CD4-positive, alpha-beta memory T cell (primary cell): ENCODE measurements around the gene SNAP47. TPM values are rescaled to one million over a fixed set of nuclear protein-coding genes. Genes with fewer than 3 reads are reported as not detected.

ENCODE experiments used
- CTCF ChIA-PET: fragments of 350-600 bp; sonication (Branson Sonifier 250); formaldehyde crosslinking; loops from one replicate; lab custom pipeline; 2021; ENCODE audit warnings: inconsistent platforms; ENCODE audit not compliant: partially characterized antibody; lab: Charles Lee
- POLR2A ChIA-PET: fragments of 350-600 bp; sonication (Branson Sonifier 250); formaldehyde crosslinking; loops from one replicate; lab custom pipeline; 2021; ENCODE audit not compliant: partially characterized antibody; lab: Charles Lee
- DNase-seq, 5 donors: peaks; one replicate each; pipeline versions ENCODE4 v3.0.0 to v3.0.0-alpha.2; 2020 to 2022; ENCODE audit warnings: mixed read lengths in 1 of 5
- H3K27ac ChIP-seq: one replicate; pipeline ENCODE4 v1.7.0; 2013; ENCODE audit warnings: low read depth, low read length
- H3K27me3 ChIP-seq: 2 replicates; pipeline ENCODE4 v1.7.0; 2013; ENCODE audit warnings: mild to moderate bottlenecking, low read length, moderate library complexity; ENCODE audit not compliant: insufficient read depth
- H3K36me3 ChIP-seq: 2 replicates; pipeline ENCODE4 v1.7.0; 2013; ENCODE audit warnings: mild to moderate bottlenecking, low read length, moderate library complexity; ENCODE audit not compliant: insufficient read depth
- H3K4me1 ChIP-seq: 2 replicates; pipeline ENCODE4 v1.7.0; 2013; ENCODE audit warnings: mild to moderate bottlenecking, low read length, moderate library complexity; ENCODE audit not compliant: insufficient read depth
- H3K4me3 ChIP-seq, 2 donors: one replicate each; pipeline ENCODE4 v1.7.0; 2013; ENCODE audit warnings: low read length in 2 of 2, mild to moderate bottlenecking in 1 of 2
- H3K9me3 ChIP-seq, 2 donors: one replicate each; pipeline ENCODE4 v1.7.0; 2013; ENCODE audit warnings: low read length in 2 of 2, control low read depth in 1 of 2; ENCODE audit not compliant: control insufficient read depth in 1 of 2
- H3K27ac Mint-ChIP-seq, 7 donors: one replicate each; pipeline ENCODE4 v1.8.0; 2020 to 2021; ENCODE audit warnings: mixed read lengths in 7 of 7, mild to moderate bottlenecking in 6 of 7, inconsistent platforms in 3 of 7, moderate library complexity in 3 of 7
- H3K27me3 Mint-ChIP-seq, 2 donors: one replicate each; pipeline ENCODE4 v1.8.0; 2020 to 2021; ENCODE audit warnings: mixed read lengths in 2 of 2
- H3K36me3 Mint-ChIP-seq, 2 donors: one replicate each; pipeline ENCODE4 v1.8.0; 2020 to 2021; ENCODE audit warnings: mixed read lengths in 2 of 2, inconsistent platforms in 1 of 2, mild to moderate bottlenecking in 1 of 2
- H3K4me1 Mint-ChIP-seq, 4 donors: one replicate each; pipeline ENCODE4 v1.8.0; 2020 to 2021; ENCODE audit warnings: mixed read lengths in 4 of 4, mild to moderate bottlenecking in 1 of 4
- H3K4me3 Mint-ChIP-seq, 8 donors: one replicate each; pipeline ENCODE4 v1.8.0; 2020 to 2021; ENCODE audit warnings: mixed read lengths in 8 of 8, mild to moderate bottlenecking in 7 of 8, moderate library complexity in 6 of 8, inconsistent platforms in 3 of 8
- H3K9me3 Mint-ChIP-seq, 8 donors: one replicate each; pipeline ENCODE4 v1.8.0; 2020 to 2021; ENCODE audit warnings: mixed read lengths in 8 of 8, mild to moderate bottlenecking in 5 of 8, inconsistent platforms in 3 of 8, moderate library complexity in 1 of 8
- intact Hi-C: fragments of 100-400 bp; cut with micrococcal nuclease; formaldehyde crosslinking; loops from one replicate; pipeline ENCODE4 v1.15.1; 2023
- polyA plus RNA-seq, 2 donors: library from polyadenylated mRNA; unstranded; fragments of 300-500 nt; fragmentation: Illumina TruSeq; gene quantifications; one replicate each; pipeline ENCODE4 v1.2.3, GENCODE V29; 2021
- total RNA-seq, 2 experiments: library from RNA; stranded (reverse); gene quantifications; one replicate each; pipeline ENCODE4 v1.2.3, GENCODE V29; 2021

SNAP47 gene
- total and polyA plus RNA-seq, 4 experiments from 2014 or later: 27.0 to 53.6 (median 38.5) TPM

GRCh38 chr1:227749916-227750710, 14.9 kb downstream of the SNAP47 start:
- Histone ChIP-seq H3K27ac (no peak overlapping the region), H3K9me3 (no peaks in the 10 kb centered on the region), H3K36me3 (peaks cover 23% of the 10 kb centered on the region), H3K4me1 (peaks cover 48% of the 10 kb centered on the region), H3K4me3 (no peak overlapping the region), H3K27me3 (no peaks in the 10 kb centered on the region)
- Mint-ChIP-seq H3K27ac (peak overlapping the region in 6 of 7 donors; percentile 37 to 83 (median 72)), H3K4me1 (peaks cover 20 to 70% (median 40%) of the 10 kb centered on the region in 4 donors), H3K9me3 (no peaks in the 10 kb centered on the region), H3K4me3 (no peak overlapping the region), H3K27me3 (no peaks in the 10 kb centered on the region), H3K36me3 (peaks cover 15 to 35% of the 10 kb centered on the region in 2 donors)
- CTCF ChIA-PET: no interaction called here
- POLR2A ChIA-PET: no interaction called here
- DNase-seq: no peak
- intact Hi-C loops: no loop called here

- H3K36me3 Mint-ChIP-seq: peaks cover 28 to 43% of the 10 kb centered on the region in 2 donors
- Histone ChIP-seq H3K27ac (no peak overlapping the region), H3K9me3 (no peaks in the 10 kb centered on the region), H3K36me3 (peaks cover 15% of the 10 kb centered on the region), H3K4me3 (no peak overlapping the region), H3K4me1 (peaks cover 24% of the 10 kb centered on the region), H3K27me3 (no peaks in the 10 kb centered on the region)
- no peak overlapping the region for H3K4me3 Mint-ChIP-seq
- no peaks in the 10 kb centered on the region for H3K9me3 Mint-ChIP-seq
- ChIA-PET POLR2A (no interaction called here), CTCF (interaction anchor here (1.1 kb wide), 1 partner anchor 8 kb away, joined by 5 read pairs; no protein-coding TSS in a partner anchor)
- peak overlapping the region in 4 of 7 donors; percentile 7 to 73 (median 58) for H3K27ac Mint-ChIP-seq
- intact Hi-C loops: no loop called here
- no peaks in the 10 kb centered on the region for H3K27me3 Mint-ChIP-seq
- peaks cover 16 to 57% (median 31%) of the 10 kb centered on the region in 4 donors for H3K4me1 Mint-ChIP-seq
- DNase-seq: no peak
These were observed 18.9 kb downstream of the SNAP47 start for GRCh38 chr1:227753999-227754711.

DNA sequence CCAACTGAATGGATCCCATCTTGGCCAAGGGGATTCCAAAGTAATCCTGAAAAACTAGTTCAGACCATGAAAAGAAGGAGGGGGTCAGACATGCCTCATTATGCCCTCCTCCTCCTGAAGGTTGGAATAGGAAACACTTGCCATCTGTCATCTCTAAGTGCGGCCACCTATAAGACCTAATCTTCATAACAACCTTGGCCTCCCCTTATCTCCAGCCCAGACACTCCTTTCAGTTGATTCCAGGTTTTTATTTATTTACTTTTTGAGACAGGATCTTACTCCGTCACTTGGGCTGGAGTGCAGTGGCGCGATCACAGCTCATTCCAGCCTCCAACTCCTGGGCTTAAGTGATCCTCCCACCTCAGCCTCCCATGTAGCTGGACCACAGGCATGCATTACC, 19.7 kb downstream of the SNAP47 start:
- H3K4me3 ChIP-seq: no peak overlapping the region
- DNase-seq: no peak
- Mint-ChIP-seq H3K4me3 (no peak overlapping the region), H3K27ac (no peak overlapping the region), H3K4me1 (peaks cover 13 to 55% (median 27%) of the 10 kb centered on the region in 4 donors), H3K9me3 (no peaks in the 10 kb centered on the region), H3K27me3 (no peaks in the 10 kb centered on the region), H3K36me3 (peaks cover 30 to 44% of the 10 kb centered on the region in 2 donors)
- peaks cover 24% of the 10 kb centered on the region for H3K4me1 ChIP-seq
- ChIA-PET POLR2A (no interaction called here), CTCF (no interaction called here)
- no peaks in the 10 kb centered on the region for H3K9me3 ChIP-seq
- intact Hi-C loops: no loop called here
- no peaks in the 10 kb centered on the region for H3K27me3 ChIP-seq
- peaks cover 21% of the 10 kb centered on the region for H3K36me3 ChIP-seq
- no peak overlapping the region for H3K27ac ChIP-seq

DNA sequence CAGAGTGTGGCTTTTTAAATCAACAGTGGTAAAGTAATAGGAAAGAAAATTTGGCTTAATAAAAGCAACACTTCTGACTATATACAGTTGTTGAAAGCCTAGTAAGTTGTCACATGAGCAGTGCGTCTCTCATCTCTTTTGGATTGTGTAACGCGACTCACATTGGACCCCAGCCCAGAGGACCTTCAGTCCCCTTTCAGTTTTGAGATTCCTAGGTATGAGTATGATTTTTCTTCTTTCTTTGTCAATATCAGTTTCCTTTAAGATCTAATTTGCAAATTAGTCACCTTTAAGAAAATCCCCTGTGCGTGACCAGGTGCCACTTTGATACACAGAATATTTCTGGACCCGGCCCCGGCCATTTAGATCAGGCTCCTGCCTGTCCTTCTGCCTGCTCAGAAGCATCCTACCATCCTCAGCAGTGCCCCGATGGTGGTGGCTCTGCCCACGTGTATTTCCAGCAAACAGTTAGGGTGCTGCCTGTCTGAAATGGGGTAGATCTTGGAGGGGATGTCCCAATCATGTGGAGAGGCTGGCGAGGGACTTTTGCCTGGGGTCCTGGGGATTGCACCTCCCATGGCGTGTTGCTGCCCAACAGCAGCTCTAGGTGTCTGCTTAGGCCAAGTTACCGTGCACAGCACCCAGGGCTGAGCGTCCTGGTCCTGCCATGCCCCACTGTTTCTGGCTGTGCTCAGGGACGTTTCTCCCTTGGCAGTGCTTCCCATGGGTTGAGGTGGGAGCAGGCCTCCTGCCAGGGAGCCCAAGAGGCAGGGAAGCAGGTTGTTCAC, 21.1 kb downstream of the SNAP47 start:
- Histone ChIP-seq H3K36me3 (peaks cover 16% of the 10 kb centered on the region), H3K4me3 (no peak overlapping the region), H3K27ac (no peak overlapping the region), H3K4me1 (peaks cover 36% of the 10 kb centered on the region), H3K27me3 (no peaks in the 10 kb centered on the region), H3K9me3 (no peaks in the 10 kb centered on the region)
- CTCF ChIA-PET: no interaction called here
- H3K4me3 Mint-ChIP-seq: no peak overlapping the region
- peaks cover 36 to 38% of the 10 kb centered on the region in 2 donors for H3K36me3 Mint-ChIP-seq
- POLR2A ChIA-PET: no interaction called here
- intact Hi-C loops: no loop called here
- DNase-seq: peak in 1 of 5 donors; percentile 24
- H3K4me1 Mint-ChIP-seq: peaks cover 18 to 63% (median 35%) of the 10 kb centered on the region in 4 donors
- H3K9me3 Mint-ChIP-seq: no peaks in the 10 kb centered on the region
- H3K27ac Mint-ChIP-seq: peak overlapping the region in 2 of 7 donors; percentile 24 to 29
- no peaks in the 10 kb centered on the region for H3K27me3 Mint-ChIP-seq

GRCh38 chr1:227757781-227758180, 22.5 kb downstream of the SNAP47 start:
- H3K4me3 ChIP-seq: no peak overlapping the region
- H3K27ac Mint-ChIP-seq: peak overlapping the region in 1 of 7 donors; percentile 62
- H3K9me3 Mint-ChIP-seq: no peaks in the 10 kb centered on the region
- no peaks in the 10 kb centered on the region for H3K27me3 ChIP-seq
- H3K27me3 Mint-ChIP-seq: no peaks in the 10 kb centered on the region
- CTCF ChIA-PET: interaction anchor here (1.0 kb wide), 1 partner anchor 196 kb away, joined by 3 read pairs; no protein-coding TSS in a partner anchor
- no peaks in the 10 kb centered on the region for H3K9me3 ChIP-seq
- H3K4me3 Mint-ChIP-seq: no peak overlapping the region
- H3K36me3 ChIP-seq: peaks cover 16% of the 10 kb centered on the region
- no peak overlapping the region for H3K27ac ChIP-seq
- POLR2A ChIA-PET: interaction anchor here (1.1 kb wide), 1 partner anchor 23 kb away, joined by 4 read pairs; the partner anchor contains the start of genes JMJD4 and SNAP47
- peaks cover 29 to 67% (median 45%) of the 10 kb centered on the region in 4 donors for H3K4me1 Mint-ChIP-seq
- DNase-seq: no peak
- peaks cover 50% of the 10 kb centered on the region for H3K4me1 ChIP-seq
- H3K36me3 Mint-ChIP-seq: peaks cover 35 to 36% of the 10 kb centered on the region in 2 donors
- intact Hi-C loops: no loop called here

- H3K27me3 Mint-ChIP-seq: no peaks in the 10 kb centered on the region
- Histone ChIP-seq H3K4me3 (no peak overlapping the region), H3K9me3 (no peaks in the 10 kb centered on the region), H3K36me3 (peaks cover 16% of the 10 kb centered on the region), H3K27me3 (no peaks in the 10 kb centered on the region), H3K4me1 (peaks cover 56% of the 10 kb centered on the region), H3K27ac (no peak overlapping the region)
- no peaks in the 10 kb centered on the region for H3K9me3 Mint-ChIP-seq
- H3K4me3 Mint-ChIP-seq: peak overlapping the region in 4 of 8 donors; percentile 31 to 62 (median 58)
- H3K36me3 Mint-ChIP-seq: peaks cover 33 to 35% of the 10 kb centered on the region in 2 donors
- peaks cover 33 to 70% (median 50%) of the 10 kb centered on the region in 4 donors for H3K4me1 Mint-ChIP-seq
- CTCF ChIA-PET: interaction anchor here (1.0 kb wide), 1 partner anchor 195 kb away, joined by 3 read pairs; no protein-coding TSS in a partner anchor
- DNase-seq: no peak
- peak overlapping the region; percentile 40 to 84 (median 62) for H3K27ac Mint-ChIP-seq
- POLR2A ChIA-PET: interaction anchor here (0.8 to 1.2 kb wide), 3 partner anchors 23 to 195 kb away, joined by 3 to 4 read pairs (median 3); partner anchors contain the start of genes JMJD4 and SNAP47
- intact Hi-C loops: no loop called here
These were observed 23.1 kb downstream of the SNAP47 start for GRCh38 chr1:227758366-227758765.
